Stimulated activated CD8-positive, alpha-beta memory T cell treated with anti-CD3 and anti-CD28 coated beads, Interleukin-15, amount 100 ng/mL, for 48 hours (primary cell): ENCODE measurements around the gene KRTAP10-10.
"Not testable (repeated sequence)": the region's sequence is repeated elsewhere in the genome, so short reads cannot be mapped to it uniquely, and the experiment has no call there.

Source experiments
- DNase-seq, 2 donors: peaks; one replicate each; pipeline ENCODE4 v3.0.0-alpha.2; 2020; ENCODE audit warnings: low read depth in 2 of 2

The KRTAP10-10 gene

DNA sequence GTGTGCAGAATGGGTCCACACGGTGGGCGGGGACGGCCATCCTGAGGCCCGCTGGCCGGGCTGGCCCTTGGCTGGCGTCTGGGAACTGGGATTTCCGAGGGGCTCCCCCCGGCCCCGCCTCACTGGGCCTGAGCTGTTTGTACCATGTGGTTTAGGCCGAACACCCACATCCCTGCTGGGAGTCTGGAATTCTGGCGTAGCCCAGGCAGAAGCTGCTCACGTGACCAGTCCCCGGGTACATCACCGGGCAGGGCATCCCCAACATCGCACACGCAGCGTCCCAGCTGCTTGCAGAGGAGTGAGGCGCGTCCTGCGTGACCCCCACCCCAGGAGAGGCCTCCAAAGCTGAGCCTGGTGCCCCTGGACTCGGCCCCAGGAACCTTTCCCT is 34.7 kb upstream of the KRTAP10-10 start:
- DNase-seq, result no peak

DNA sequence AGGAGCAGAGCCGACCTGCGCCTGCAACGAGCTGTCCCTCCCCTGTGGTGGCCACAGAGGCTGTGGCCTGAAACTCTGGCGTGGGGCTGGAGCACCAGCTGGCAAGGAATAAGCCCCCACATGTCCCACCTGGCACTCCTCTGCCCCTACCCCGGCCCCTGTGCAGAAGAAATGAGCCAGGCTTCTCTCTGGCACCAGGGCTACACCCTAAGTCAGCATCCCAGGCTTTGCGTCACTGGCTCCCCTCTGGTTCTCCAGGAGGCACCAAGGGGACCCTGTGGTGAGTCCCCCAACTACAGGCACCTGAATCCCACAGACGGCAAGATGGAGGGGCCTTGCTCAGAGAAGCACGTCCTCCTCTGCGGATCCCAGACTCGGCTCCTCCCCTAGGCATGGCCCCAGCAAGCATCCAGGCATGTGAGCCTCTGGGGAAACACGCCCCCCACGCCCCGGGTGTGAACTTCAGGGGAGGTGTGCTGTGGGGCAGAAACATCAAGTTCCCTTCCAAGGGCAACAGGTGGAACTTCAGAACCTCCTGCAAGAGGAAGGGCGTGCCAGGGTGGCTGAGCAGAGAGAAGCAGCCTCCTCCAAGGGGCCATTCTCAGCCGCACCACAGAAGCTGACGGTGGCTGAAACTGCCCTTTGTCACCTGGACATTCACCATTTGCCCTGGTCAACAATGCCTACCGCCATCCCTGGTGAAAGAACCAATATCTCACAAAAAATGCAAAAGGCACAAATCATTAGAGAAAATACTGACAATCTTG is 33.9 kb upstream of the KRTAP10-10 start:
- no peak for DNase-seq

- no peak for DNase-seq
Measured at GRCh38 chr21:44603911-44604310, 33.2 kb upstream of the KRTAP10-10 start.

GRCh38 chr21:44606495-44606894 is 30.7 kb upstream of the KRTAP10-10 start:
- DNase-seq, result no peak

DNA sequence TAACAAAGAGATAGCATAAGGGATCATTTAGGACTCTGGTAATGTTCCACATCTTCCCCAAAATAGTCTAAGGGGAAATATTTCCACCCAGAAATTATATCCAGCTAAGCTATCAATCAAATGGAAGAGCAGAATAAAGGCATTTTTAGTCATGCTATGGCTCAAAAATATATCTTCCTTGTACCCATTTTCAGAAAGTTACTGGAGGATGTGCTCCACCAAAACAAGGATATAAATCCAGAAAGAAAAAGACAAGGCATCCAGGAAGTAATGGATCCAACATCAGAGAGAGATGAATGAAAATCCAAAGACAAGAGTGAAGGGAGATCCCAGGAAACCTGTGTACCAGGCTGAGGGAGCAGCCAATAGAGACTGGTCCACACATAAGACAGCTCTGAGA is 28.0 kb upstream of the KRTAP10-10 start:
- DNase-seq, result no peak

GRCh38 chr21:44610157-44610843 is 26.9 kb upstream of the KRTAP10-10 start:
- not testable (repeated sequence) for DNase-seq

GRCh38 chr21:44611551-44611950 is 25.6 kb upstream of the KRTAP10-10 start:
- DNase-seq, result no peak

- no peak for DNase-seq
Measured at GRCh38 chr21:44612029-44612486, 25.1 kb upstream of the KRTAP10-10 start, which contains the start of gene KRTAP10-8. Gene KRTAP10-8 (plus strand): TSS chr21:44612079. CDS start chr21:44612101, 22 bp downstream.

- no peak for DNase-seq
Measured at GRCh38 chr21:44612669-44613229, 24.4 kb upstream of the KRTAP10-10 start.

- no peak for DNase-seq
Measured at GRCh38 chr21:44613386-44614155, 23.6 kb upstream of the KRTAP10-10 start.

GRCh38 chr21:44614161-44614631 is 23.0 kb upstream of the KRTAP10-10 start:
- no peak for DNase-seq

GRCh38 chr21:44614961-44615391 is 22.2 kb upstream of the KRTAP10-10 start:
- no peak for DNase-seq

- no peak for DNase-seq
Measured at GRCh38 chr21:44615466-44615865, 21.7 kb upstream of the KRTAP10-10 start.

GRCh38 chr21:44615911-44616590 is 21.1 kb upstream of the KRTAP10-10 start:
- no peak for DNase-seq

DNA sequence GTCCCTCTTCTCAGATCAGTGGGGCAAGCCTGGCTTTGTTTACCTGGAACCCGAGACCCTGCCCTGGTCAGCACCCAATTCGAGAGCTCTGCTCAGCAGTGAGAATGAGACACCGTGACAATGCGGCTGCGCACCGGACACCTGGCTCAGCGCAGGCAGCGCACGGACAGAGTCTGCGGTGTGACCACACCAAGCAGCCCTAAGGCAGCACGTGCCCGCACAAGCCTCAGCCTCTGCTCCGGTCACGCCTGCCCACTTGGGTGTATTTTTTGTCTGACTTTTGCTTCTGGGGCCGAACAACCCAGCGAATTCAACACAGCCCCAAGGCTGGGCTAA is 20.6 kb upstream of the KRTAP10-10 start:
- no peak for DNase-seq

GRCh38 chr21:44617071-44617501 is 20.1 kb upstream of the KRTAP10-10 start:
- DNase-seq, result no peak

GRCh38 chr21:44618504-44618903 is 18.7 kb upstream of the KRTAP10-10 start:
- DNase-seq, result no peak

DNA sequence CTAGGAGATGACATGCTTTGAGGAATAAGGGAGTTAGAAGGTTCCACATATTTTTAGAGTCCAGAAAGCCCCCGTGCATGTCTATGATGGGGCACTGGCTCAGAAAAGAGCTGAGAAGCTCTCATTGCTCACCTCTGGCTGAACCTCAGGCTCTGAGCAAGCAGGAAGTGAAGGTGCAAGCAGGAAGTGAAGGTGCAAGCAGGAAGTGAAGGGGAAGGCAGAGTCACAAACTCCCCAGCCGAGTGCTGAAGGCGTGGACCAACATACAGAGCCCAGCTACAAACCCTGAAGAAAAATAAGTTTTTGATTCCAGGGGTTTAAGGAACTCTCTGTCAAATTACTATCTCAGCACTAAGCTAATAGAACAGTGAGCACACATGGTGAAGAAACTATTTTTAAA is 18.2 kb upstream of the KRTAP10-10 start:
- DNase-seq, result peak in 1 of 2 donors; percentile 11

DNA sequence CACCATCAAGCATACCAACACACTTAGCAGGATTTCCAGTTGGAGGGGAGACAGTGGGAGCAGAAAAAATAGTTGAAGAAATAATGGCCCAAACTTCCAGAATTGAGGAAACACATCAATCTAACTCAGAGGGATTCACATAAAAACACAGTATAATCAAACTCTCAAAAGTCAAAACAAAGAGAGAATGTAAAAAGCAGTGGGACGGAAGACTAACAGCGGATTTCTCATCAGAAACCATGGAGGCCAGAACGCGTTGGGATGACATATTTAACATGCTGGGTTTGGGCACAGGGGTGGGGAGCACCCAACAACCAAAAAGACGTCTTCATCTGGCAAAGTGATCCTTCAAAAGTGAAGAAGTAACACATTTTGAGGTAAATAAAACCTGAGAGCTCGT is 17.3 kb upstream of the KRTAP10-10 start:
- DNase-seq, result no peak

- no peak for DNase-seq
Measured at GRCh38 chr21:44623575-44623974, 13.6 kb upstream of the KRTAP10-10 start.

- no peak for DNase-seq
Measured at GRCh38 chr21:44625756-44626155, 11.4 kb upstream of the KRTAP10-10 start.
